Body of pancreas (tissue), 4 donors: ENCODE data around the gene PAM. TPM values are rescaled to one million over a fixed set of nuclear protein-coding genes. Genes with fewer than 3 reads are reported as not detected.
A peak's percentile ranks its signal among the peaks of the same experiment; 100 is the strongest.

Source experiments
- ATAC-seq: fragments of 150-250 bp; one replicate; pipeline ENCODE4 v1.9.1; 2016
- DNase-seq, 4 donors: peaks; one replicate each; pipeline ENCODE4 v3.0.0-alpha.2; 2019
- H3K27ac ChIP-seq, 4 donors: fragments of 200-600 bp; sonication (generic); 1 replicate in 3 of 4; 2 replicates in 1 of 4; pipeline versions ENCODE4 v1.5.1 to v1.6.1; 2016 to 2019; ENCODE audit warnings: mild to moderate bottlenecking in 1 of 4, mixed read lengths in 1 of 4, moderate library complexity in 1 of 4
- H3K27me3 ChIP-seq, 2 donors: fragments of 200-600 bp; sonication (generic); one replicate each; pipeline ENCODE4 v1.6.0; 2016; ENCODE audit warnings: mild to moderate bottlenecking in 1 of 2
- H3K36me3 ChIP-seq, 2 donors: fragments of 200-600 bp; sonication (generic); replicated peaks in 1 of 2; 2 replicates each; pipeline ENCODE4 v1.5.1; 2016; ENCODE audit warnings: low read depth in 2 of 2; ENCODE audit not compliant: insufficient read depth in 1 of 2
- H3K4me1 ChIP-seq: fragments of 200-600 bp; sonication (generic); one replicate; pipeline ENCODE4 v1.6.0; 2016
- H3K4me3 ChIP-seq, 2 donors: fragments of 200-600 bp; sonication (generic); 1 replicate in 1 of 2; 2 replicates in 1 of 2; pipeline ENCODE4 v1.5.1; 2016 to 2019
- H3K9me3 ChIP-seq, 3 donors: fragments of 200-600 bp; sonication (generic); 1 replicate in 2 of 3; 2 replicates in 1 of 3; pipeline ENCODE4 v1.5.1; 2016
- POLR2A ChIP-seq, 3 donors: fragments of 450-650 bp; IDR thresholded peaks; one replicate each; pipeline ENCODE4 v1.6.1; 2016; ENCODE audit warnings: antibody characterized with exemption in 3 of 3, mild to moderate bottlenecking in 2 of 3
- WGBS, 2 donors: methylation state at CpG; one replicate each; pipeline ENCODE4 v1.1.5; 2017; 5-methylcytosine and 5-hydroxymethylcytosine counted together
- intact Hi-C: fragments of 100-400 bp; cut with DNase I; formaldehyde crosslinking; loops from one replicate; pipeline ENCODE4 v1.15.1; 2023
- total RNA-seq, 2 donors: library from RNA; depleted of rRNA; stranded (reverse); fragments of >200 nt; gene quantifications; one replicate each; pipeline ENCODE4 v1.1.0, GENCODE V29; 2016
- TF ChIP-seq, protein P1 (sequence below), 7 experiments: fragments of 450-650 bp in 4 of 7; fragments of 200-600 bp in 3 of 7; sonication (generic) in 3 of 7; IDR thresholded peaks; one replicate each; pipeline ENCODE4 v1.5.1; 2016 to 2019; ENCODE audit warnings: antibody characterized with exemption in 7 of 7

Gene PAM
- total RNA-seq, 2 donors from 2014 or later = 75.2 to 111 TPM

DNA sequence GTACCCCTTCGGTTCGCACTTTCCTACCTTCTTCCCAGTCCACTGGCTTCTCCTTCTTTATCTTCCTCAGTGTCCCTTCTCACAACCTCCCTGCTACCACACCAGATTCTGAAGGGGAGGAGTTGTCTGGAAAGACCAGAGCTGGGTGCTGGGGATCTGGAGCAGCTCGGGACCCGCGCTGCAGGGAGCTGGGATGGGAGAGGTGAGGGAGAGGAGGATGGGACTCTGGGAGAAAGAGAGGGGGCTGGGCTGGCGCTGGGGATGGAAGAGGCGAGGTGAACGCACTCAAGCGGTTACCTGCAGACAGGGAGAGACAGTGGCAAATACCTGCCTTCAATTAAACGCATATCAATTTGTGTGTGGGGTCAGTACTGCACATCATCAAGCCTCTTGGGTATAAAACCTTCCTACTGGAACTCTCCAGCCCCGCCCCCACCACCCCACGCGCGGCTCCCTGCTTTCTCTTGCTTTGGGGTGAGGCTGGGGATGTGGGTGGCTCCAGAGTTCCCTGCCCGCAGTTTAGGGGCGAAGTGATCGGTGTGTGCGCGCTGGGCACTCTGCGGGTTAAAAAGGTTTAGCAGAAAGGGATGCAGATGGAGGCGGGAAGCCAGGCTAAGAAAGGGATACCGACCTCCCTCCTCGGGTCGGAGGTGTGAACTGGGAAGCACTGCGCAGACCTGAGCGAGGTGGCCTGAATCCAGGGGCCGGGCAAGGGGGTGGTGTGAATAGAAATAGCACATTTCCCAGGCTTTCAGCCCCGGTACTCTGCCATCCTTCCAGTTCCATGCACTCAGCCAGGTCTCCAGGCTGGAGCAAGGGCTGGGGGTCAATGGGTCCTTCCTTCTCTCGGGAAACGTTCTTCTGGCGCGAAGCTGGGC lies 977 bp upstream of the PAM start:
- 15 to 25% methylated on average over 30 to 32 of the region's 32 CpGs for whole genome bisulfite sequencing, 2 donors
- intact Hi-C loops = no loop called here
- H3K27me3 ChIP-seq = peaks cover 0 to 4% of the 10 kb centered on the region in 2 donors
- DNase-seq (peak; percentile 17 to 49 (median 26)), ATAC-seq (peak; percentile 3)
- no peak for TF ChIP-seq POLR2A (IDR thresholded peaks at IDR 0.05)
- H3K9me3 ChIP-seq = no peaks in the 10 kb centered on the region
- H3K4me1 ChIP-seq = peaks cover 17% of the 10 kb centered on the region
- H3K27ac ChIP-seq = peak overlapping the region; percentile 2 to 70 (median 61)
- no peaks in the 10 kb centered on the region for H3K36me3 ChIP-seq
- peak overlapping the region; percentile 41 to 75 for H3K4me3 ChIP-seq

DNA sequence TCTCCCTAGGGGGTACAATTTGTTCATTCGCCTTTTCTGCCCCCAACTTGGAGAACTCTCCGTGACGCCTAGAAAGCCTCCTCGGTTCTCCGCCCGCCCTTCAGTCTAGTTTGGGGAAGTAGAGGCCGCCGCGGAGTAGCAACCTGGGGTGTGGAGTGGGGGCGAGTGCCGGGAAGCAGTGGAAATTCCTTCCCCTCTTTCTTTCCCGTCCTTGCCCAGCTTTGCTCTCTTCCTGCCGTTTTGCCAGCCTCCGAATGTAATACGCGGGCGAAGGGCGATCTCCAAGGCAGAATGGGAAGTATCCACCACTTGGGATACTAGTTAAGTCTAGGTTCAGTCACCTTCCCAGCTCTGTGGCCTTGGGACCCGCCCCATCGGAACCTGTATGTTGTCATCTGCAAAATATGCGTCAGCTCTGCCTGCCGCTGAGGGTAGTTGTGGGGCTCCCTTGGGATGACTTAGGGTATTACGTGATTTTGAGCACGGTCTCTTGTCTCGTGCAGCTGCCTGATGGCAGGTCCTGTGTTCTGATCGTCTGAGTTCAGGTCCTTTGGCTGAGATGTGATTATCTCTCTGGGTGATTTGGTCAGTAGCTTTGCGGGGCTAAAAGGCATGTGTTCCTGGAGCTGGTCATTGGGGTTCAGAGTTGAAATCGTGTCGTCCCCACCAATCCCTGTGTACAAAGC lies 724 bp downstream of the PAM start:
- Histone ChIP-seq H3K4me1 (peaks cover 17% of the 10 kb centered on the region), H3K4me3 (peak overlapping the region; percentile 41 to 75), H3K27me3 (no peaks in the 10 kb centered on the region), H3K27ac (peak overlapping the region; percentile 6 to 70 (median 61)), H3K36me3 (no peaks in the 10 kb centered on the region), H3K9me3 (no peaks in the 10 kb centered on the region)
- WGBS, 2 donors = 1 to 2% methylated on average over 28 to 29 of the region's 29 CpGs
- DNase-seq = peak; percentile 71 to 78 (median 76)
- peak; percentile 77 for ATAC-seq
- intact Hi-C loops = no loop called here
- TF ChIP-seq, protein P1, sequence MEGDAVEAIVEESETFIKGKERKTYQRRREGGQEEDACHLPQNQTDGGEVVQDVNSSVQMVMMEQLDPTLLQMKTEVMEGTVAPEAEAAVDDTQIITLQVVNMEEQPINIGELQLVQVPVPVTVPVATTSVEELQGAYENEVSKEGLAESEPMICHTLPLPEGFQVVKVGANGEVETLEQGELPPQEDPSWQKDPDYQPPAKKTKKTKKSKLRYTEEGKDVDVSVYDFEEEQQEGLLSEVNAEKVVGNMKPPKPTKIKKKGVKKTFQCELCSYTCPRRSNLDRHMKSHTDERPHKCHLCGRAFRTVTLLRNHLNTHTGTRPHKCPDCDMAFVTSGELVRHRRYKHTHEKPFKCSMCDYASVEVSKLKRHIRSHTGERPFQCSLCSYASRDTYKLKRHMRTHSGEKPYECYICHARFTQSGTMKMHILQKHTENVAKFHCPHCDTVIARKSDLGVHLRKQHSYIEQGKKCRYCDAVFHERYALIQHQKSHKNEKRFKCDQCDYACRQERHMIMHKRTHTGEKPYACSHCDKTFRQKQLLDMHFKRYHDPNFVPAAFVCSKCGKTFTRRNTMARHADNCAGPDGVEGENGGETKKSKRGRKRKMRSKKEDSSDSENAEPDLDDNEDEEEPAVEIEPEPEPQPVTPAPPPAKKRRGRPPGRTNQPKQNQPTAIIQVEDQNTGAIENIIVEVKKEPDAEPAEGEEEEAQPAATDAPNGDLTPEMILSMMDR (IDR thresholded peaks at IDR 0.05) = peak in 1 of 7 experiments; percentile 6
- peak in 2 of 3 donors; percentile 34 to 44 for TF ChIP-seq POLR2A (IDR thresholded peaks at IDR 0.05)

DNA sequence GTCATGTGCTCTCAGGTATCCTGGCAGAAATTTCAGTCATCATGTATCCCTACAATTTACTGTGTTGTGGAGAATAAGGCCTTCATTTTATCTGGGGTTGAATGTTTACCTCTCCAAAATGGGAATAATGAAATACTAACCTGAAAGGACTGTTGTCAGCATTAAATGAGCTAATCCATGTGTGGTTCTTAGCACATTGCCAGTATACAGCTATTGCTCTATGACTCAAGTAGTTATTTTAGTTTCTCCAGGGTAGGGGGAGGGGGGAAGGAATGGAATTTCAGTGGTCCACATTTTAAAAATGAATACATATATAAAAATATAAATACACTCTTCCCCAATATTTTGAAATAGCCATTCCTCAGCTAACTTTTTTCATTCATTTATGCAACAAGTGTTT lies 3.5 kb downstream of the PAM start:
- no peak for DNase-seq
- Histone ChIP-seq H3K36me3 (no peaks in the 10 kb centered on the region), H3K27me3 (no peaks in the 10 kb centered on the region), H3K4me3 (no peak overlapping the region), H3K27ac (no peak overlapping the region), H3K9me3 (no peaks in the 10 kb centered on the region), H3K4me1 (peaks cover 30% of the 10 kb centered on the region)
- intact Hi-C loops = no loop called here
- ATAC-seq = no peak
- TF ChIP-seq, protein P1 (IDR thresholded peaks at IDR 0.05) = no peak
- no peak for TF ChIP-seq POLR2A (IDR thresholded peaks at IDR 0.05)

DNA sequence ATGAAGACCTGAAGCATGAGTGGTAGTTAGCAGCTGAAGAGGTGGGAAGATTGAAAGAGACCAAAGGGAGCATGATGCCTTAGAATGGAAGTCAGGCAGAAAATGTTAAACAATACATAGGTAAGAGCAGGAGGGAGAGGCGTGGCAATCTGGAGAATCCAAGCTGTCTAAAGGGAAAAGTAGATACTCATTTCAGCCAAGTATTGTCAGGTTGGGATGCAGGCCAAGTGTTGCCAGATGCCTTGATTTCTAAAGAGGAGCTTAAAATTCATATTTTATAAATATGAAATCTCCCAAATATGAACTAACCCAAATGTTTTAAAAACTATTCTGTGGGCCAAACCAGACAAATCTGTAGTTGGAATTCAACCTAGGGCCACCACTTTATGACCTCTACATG lies 4.2 kb downstream of the PAM start:
- Histone ChIP-seq H3K9me3 (no peaks in the 10 kb centered on the region), H3K27ac (no peak overlapping the region), H3K4me1 (peaks cover 24% of the 10 kb centered on the region), H3K36me3 (no peaks in the 10 kb centered on the region), H3K27me3 (no peaks in the 10 kb centered on the region), H3K4me3 (no peak overlapping the region)
- WGBS, 2 donors = 86 to 96% methylated on average over 1 of the region's 1 CpG
- DNase-seq (no peak), ATAC-seq (no peak)
- intact Hi-C loops = no loop called here
- TF ChIP-seq, protein P1 (IDR thresholded peaks at IDR 0.05) = no peak
- TF ChIP-seq POLR2A (IDR thresholded peaks at IDR 0.05) = no peak

DNA sequence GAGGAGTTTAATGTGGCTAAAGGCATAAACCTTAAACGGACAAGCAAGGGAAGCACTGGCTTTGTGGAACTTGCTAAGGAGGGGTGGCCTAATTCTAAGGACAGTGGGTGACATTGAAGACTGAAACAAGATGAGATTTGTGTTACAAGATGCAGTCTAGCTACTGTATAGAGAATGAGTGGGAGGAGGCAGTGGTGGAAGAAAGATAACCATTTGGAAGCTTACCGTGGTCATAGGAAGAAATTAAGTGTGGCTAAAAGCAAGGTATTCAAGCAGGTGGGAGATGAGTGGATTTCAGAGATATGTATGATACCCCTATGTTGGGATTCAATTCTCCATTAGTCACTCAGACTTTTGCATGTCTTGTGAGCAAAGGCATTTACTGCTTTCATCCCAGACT lies 4.6 kb downstream of the PAM start:
- Histone ChIP-seq H3K4me3 (no peak overlapping the region), H3K27ac (no peak overlapping the region), H3K27me3 (no peaks in the 10 kb centered on the region), H3K4me1 (peaks cover 20% of the 10 kb centered on the region), H3K9me3 (no peaks in the 10 kb centered on the region), H3K36me3 (no peaks in the 10 kb centered on the region)
- intact Hi-C loops = no loop called here
- DNase-seq = no peak
- ATAC-seq = no peak
- 74 to 80% methylated on average over 2 of the region's 2 CpGs for WGBS, 2 donors
- TF ChIP-seq, protein P1 (IDR thresholded peaks at IDR 0.05) = no peak
- no peak for TF ChIP-seq POLR2A (IDR thresholded peaks at IDR 0.05)
